GM19324 (cell line): ENCODE results near the gene C4orf50.
"Not testable (repeated sequence)": the region's sequence is repeated elsewhere in the genome, so short reads cannot be mapped to it uniquely, and the experiment has no call there.

Experiments
- ATAC-seq: cut with Tn5 transposase; IDR thresholded peaks from one replicate; pipeline ENCODE4 v1.9.1; 2021; ENCODE audit warnings: mild to moderate bottlenecking, moderate library complexity; ENCODE audit not compliant: unreplicated experiment, low FRiP score

Gene C4orf50

DNA sequence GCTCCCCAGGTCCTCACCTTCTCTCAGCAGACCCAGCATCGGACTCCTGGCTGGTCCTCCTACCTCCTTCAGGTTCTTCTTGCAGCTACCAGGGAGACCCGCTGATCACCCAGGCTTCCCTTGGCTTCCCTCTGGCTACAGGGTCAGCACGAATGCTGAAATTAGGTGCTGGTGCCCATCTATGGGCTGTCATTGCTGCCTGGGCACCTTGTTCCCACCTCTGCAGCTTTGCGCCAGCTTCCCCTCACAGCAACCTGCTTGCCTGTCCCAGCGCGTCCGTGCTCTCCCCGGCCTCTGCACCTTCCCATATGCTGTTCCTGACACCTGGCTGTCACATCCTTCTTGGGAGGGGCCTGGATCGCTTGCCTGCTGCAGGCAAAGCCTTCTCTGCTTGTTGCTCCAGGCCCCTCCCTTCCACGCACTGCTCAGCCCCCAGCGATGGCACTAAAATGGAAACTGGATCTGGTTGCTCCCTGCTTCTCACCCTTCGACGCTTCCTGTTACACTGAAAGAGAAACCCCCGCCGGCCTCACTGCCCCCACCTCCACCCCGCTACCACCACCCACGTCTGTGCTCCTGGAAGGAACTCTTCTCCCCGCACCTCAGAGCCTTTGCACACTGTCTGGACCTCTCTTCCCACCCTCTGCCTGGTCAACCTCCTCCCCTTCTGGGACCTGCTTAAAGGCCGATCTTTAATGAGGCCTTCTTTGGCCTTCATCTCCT, 22.2 kb downstream of the C4orf50 start:
- no peak for ATAC-seq

DNA sequence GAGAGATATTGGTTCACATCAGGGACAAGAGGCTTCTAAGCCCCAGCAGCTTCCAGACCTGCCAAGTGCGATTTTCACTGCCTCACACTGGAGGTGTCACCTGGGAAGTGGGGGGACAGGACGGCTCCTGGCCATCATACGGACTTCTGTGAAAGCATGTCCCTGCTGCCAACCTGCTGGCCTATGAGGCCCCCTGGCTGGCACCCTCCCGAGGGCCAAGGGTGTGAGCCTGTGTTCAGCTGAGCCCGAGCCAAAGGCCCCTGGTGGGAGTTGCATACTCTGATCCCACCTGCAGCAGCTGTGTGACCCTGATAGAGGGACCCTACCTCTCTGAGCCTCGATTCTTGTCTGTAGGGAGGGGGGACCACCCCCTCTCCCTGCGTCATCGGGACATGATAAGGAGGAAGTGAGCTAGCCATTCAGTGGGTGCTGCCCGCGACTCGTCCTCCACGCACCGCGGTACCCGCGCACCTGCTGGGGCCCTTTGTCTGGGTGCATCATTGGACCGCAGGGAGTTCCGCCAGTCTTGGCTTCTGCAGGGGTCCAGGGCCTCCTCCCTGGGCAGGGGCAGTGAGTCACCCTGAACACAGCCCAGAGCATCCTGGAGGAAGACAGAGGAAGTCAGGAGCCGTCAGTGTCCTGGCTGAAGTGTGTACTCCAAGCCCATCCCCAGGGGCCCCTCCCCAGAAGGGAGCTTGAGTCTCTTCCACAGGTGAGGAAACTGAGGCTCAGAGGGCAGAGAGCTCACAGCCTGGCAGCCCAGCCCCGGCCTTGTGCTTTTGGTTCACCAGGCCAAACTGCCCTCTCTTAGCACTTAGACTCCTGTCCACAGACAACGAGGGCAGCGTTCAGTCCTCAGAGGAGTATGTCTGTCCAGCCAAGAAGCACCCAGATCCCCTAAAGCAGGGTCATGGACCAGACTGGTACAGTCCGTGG, 24.1 kb downstream of the C4orf50 start:
- no peak for ATAC-seq

DNA sequence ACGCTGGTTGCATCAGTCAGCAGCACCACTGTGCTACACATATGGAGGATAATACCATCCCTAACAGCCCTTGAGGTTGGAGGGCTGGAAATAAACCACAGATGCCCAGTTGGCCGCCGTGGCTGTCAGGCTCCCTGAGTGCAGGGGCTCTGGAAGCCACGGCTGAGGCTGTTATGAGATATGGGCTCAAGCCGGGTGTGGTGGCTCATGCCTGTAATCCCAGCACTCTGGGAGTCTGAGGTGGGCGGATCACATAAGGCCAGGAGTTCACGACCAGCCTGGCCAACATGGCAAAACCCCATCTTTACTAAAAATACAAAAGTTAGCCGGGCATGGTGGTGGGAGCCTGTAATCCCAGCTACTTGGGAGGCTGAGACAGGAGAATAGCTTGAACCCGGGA, 24.9 kb downstream of the C4orf50 start:
- ATAC-seq = not testable (repeated sequence)

DNA sequence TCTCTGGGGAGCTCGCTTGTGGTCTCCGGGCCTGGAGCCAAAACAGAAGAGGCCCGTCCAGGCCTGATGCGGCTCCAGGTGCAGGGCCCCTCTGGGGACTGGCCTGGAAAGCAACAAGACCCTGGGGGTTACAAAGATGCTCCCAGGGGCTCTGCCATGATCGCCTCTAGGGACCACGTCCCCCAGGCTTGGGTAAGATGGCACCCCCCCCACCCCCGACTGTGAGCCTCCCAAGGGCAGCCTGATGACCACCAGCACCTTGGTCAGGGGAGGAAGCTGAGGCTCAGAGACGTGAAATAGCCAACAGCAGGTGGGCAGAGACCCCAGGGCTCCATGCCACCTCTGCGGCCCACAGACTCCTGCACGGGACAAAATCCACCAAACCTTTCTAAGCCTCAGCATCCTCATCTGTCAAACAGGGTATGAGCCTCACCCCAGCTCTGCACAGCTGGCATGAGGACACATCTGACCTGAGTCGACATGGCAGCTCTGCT, 25.4 kb downstream of the C4orf50 start:
- ATAC-seq = no peak

DNA sequence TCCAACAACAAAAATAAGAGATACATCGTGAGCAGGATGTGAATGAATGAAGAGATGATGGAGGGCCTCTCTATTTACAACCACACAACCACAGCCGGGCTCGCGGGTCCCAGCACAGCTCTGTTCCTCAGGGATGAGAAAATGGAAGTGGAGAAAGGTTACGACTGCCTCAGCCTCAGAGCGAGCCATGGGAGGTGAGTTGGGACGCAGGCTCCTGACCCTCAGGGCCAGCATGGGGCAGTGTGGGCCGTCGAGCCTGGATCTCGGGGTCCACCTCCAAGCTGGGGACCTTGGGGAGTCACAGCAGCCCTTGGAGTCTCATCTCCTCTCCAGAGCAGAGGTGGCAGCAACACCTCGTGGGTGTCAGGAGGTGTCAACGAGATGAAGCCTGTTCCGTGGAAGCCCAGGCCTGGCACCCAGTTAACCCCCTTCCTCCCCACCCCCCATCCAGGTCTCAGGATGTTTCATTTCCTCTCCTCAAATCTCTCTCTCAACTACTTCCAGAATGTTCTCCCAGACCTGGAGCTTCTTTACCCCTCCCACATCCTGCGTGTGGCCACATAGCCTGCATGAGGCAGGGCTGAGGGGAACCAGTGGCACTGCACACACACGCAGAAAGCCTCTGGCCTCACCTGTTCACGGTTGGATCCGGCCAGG, 25.9 kb downstream of the C4orf50 start:
- no peak for ATAC-seq

DNA sequence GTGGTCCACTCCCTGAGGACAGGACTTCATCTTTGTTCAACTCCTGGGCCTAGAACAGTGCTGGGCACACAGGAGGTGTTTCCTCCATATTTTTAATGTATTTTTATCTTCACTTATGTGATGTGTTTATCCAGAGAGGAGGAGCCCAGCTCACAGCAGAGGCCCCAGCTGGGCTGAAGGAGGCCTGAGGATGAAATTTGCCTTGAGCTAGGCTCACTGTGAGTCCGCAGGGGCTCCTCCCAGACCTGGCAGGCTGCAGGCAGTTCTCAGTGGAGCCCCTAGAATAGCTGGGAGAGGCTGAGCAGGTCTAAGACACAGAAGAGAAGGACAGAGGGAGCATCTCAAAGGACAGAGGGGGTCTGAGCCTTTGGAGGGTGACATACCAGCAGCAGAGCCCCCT, 26.8 kb downstream of the C4orf50 start:
- ATAC-seq = no peak

DNA sequence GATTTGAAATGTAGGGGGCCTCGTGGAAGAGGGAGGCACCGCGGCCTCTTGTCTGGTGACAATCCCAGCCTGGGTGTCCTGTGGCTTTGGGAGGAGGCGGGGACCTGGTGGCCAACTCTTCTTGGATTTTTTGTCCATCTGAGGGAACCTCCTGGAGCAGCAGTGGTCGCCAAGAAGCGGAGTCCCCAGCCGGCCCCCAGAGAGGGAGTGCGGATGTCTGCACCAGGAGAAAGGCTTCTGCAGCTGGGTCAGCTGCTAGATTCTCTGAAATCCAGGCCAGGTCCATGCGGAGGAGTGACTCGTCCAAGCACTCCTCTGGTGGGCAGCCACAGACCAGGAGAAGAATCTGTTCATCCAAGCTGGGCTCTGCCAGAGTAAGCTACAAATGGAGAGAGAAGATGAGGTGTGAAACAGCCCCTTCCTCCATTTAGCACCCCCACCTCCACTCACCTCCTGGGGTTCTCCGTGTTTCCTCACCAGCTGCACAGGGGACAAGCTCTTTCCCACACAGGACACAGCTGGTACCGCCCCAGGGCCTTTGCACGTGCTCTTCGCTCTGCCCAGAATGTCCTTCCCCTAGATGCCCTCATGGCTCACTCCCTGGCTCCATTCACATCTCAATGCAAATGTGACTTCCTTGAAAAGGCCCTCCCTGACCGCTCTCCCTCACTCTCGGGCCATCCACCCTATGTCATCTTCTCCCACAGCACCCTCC, 27.6 kb downstream of the C4orf50 start:
- ATAC-seq = no peak

DNA sequence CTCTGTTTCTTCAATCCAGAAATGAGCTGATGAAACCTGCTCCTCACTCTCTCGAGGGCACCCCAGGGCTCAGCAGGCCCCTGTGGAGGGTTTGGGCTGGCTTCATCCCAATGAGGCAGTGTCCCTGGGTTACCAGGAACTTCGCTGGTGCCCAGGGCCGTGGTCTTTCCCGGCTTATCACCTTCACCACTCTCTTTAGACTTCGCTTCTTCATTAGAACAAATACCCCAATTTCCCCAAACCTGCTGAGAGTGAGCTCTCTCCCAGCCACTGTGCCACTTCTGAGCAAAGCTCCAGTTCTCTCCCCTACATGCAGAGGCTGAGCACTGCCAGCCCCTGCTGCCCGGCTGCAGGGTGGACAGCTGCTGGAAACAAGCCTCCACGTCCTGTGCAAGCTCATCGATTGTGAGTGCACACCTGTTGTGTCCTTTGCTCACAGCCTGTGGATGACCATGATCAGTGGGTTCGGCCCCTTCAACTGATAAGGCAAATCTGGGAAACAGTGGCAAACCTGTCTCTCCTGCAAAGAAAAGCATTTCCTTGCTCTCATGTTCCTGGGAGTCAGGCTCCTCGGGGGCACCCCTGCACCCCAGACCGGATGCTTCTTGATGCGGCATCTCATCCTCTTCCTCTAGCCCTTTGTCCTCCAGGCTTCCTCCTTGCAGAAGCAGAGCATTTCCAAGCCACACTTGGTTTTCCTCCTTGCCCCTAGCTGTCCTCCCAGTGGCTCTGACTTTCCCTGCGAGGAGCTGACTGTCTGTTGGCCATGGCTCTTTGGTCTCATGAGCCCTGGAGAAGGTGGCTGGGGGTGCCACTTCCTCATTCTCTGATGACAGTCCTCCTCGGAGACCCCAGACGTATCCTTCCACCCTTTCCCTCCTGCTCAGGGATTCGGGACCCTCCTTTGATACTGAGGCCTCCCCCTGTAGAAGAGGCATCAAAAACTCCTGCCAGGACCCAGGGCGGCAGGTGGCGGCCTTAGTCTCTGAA, 28.7 kb downstream of the C4orf50 start:
- no peak for ATAC-seq

DNA sequence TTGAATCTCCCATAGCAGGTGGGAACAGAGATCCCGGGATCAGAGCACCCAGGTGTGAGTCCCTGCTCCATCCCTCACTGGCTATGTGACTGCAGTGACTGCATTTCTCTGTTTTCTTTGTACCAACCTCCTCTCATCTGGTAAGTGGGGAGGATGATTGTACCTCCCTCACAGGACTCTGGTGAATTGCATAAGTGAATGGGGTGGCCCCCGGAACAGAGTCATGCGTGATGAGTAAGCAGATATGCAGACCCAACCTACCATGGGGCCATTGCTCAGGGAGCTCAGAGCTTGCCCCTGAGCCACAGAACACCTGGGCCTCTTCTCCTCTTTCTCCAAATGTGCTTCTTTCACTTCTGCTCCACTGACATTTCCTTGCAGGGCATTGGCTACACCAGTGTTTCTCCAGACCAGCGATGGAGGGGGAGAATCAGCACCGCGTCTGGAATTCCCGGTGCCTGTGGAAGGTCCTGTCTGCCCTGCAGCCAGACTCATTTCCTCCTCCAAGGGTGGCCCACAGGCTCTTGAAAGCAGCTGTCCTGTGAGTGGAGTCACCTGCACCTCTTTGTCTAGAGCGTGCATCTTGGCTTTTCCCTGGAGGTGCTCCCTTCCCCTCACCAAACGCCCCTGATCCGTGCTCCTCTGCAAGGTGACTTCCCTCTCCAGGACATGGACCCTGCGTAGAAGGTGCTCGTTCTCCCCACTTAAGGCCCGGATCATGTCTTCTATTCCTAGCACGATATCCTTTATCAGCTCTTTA, 30.0 kb downstream of the C4orf50 start:
- no peak for ATAC-seq

DNA sequence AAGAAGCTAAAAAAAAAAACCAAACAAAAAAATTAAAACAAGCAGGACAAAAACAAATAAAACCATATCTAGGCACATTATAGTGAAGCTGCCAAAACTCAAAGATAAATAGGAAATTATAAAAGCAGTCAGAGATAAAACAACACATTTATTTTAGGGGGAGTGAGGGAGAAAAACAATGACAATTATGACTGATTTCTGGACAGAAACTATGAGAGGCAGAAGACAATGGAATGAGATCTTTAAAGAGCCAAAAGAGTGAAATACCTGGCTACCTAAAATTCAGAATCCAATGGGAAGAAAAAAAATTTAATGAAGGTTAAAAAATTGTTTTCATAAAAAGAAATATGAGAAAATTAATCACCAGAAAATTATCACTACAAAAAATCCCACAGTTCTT, 33.4 kb downstream of the C4orf50 start:
- no peak for ATAC-seq

DNA sequence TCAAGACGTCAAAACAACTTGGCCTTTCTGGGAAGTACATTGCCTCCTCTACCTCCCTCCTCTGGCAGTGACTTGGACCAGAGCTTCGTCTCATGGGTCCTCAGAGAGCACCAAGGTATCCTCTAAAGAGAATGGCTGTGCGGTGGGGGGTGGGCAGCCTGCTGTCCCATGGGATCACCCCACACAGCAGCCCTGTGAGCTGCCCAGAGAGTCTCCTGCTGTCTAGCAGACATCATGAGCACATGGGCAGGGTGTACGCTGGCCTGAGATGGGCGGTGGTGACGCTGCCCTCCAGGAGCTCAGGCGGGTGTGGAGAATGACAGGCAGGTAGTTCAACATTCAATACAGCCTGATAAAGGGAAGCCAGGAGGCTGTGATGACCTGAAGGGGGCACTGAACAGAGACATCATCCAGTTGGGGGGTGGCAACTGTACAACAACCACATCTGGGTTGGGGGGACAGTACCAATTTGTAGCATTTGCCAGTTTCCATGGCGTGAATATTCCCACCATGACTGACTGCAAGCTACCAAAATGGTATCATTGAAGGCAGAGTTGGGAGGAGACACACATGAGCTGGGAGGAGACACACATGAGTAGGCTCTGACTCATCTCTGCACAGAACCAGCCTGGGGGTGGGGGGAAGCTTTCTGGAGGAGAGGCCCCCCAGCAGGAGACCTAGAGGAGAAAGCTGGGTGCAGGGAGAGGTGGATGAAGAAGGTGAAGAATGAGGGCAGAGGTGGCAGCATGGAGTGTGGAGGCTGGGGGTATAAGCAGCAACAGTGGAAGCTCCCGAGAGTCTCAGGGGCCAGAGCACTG, 35.9 kb downstream of the C4orf50 start:
- ATAC-seq = no peak

DNA sequence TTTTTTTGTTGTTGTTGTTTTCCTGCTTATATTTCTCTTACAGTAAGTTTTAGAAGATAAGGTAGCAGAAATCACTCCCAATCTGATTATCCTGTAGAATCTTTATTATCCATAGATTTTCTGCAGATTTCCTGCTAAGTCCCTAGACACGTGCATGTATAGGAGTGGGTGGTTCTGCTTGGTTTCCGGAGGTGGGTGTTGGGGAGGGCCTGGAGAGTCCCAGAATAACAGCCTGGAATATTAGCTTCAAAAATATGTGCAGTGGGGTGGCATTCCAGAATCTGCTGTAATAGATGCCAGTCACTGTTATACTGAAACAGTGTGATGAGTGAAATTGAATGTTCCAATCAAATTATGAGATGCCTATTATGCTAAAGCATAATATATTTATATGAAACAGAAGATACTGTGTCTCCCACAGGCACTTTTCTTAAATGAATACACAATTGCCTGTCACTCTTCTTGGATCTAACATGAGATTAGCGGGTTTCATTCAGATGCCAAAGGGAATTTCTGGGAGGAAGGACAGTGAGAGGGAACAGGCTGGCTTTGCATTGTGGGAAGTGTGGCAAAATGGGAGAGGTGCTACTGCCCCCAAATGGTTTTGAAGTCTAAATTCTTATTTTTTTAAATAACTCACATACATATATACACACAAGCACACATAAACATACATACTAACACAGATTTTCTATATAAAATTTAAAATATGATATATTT, 37.6 kb downstream of the C4orf50 start:
- ATAC-seq = no peak

DNA sequence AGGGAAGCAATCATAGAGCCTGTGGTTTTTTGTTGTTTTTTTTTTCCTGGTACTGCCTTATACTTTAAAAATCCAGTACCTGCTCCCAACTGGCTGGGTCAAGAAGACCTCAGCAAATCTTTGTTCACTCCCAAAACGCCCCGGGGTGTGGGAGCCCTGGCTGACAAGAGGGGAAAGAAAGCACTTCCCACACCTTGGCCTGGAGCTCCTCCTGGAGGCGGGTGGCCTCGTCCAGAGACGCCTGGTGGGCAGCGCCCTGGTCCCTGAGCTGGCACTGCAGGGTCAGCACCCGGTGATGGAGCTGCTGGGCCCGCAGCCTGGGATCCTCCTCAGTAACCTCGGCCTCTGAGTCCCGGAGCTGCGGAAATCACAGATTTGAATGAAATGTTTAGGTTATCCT, 38.2 kb downstream of the C4orf50 start:
- ATAC-seq = no peak

DNA sequence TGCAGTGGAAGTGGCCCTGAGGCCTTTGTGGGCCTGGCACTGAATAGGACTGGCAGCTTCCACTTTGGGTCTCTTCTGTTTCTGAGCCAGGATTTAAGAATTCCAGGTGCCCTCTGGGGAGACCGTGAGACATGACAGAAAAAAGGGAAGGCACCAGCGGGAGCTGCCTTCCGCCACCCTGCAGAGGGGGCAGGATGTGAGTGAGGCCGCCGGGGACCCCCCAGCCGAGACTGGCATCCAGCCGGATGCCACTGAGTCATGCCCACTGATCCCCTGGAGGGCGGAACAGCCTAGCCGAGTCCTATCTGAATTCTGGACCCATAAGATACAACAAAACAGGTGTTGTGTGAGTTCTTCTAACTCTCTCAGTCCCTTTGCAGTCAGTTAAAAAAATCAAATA, 41.3 kb downstream of the C4orf50 start:
- no peak for ATAC-seq

DNA sequence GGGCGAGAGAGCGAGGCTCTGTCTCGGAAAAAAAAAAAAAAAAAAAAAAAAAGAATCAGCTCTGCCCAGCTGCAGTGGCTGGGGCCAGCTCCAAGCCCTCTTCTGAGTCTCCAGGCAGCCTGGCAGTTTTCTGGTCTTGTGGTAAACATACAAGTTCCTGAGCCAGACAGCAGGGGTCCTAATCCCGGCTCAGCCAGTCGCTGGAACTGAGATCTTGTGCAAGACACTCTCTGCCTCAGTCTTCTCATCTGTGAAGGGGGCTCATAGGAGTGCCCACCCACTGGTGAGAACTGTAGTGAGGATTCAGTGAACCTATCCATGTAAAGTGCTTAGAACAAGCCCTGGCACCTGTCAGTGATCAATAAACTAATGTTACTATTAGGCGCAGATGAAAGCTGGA, 41.8 kb downstream of the C4orf50 start:
- ATAC-seq = no peak

DNA sequence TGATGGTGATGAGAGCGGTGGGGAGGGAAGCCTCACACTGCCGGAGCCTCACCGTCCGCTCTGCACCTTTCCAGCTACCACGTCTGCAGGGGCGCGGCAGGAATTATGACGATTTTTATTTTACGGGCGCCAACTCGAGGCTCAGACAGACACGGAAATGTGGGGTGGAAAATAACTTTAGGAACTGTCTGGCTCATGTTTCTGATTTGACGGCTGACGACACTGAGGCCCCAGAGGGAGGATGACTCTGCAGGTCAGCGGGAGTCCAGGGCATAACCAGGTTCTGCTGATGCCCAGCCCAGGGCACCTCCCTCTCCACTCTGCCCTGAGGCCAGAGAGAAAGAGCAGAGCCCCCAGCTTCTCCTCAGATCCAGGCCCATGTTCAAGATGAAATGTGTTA, 43.9 kb downstream of the C4orf50 start:
- no peak for ATAC-seq
